ENCODE measurements around the gene WDFY2.
"Not testable (repeated sequence)": the region's sequence is repeated elsewhere in the genome, so short reads cannot be mapped to it uniquely, and the experiment has no call there.

The WDFY2 gene

DNA sequence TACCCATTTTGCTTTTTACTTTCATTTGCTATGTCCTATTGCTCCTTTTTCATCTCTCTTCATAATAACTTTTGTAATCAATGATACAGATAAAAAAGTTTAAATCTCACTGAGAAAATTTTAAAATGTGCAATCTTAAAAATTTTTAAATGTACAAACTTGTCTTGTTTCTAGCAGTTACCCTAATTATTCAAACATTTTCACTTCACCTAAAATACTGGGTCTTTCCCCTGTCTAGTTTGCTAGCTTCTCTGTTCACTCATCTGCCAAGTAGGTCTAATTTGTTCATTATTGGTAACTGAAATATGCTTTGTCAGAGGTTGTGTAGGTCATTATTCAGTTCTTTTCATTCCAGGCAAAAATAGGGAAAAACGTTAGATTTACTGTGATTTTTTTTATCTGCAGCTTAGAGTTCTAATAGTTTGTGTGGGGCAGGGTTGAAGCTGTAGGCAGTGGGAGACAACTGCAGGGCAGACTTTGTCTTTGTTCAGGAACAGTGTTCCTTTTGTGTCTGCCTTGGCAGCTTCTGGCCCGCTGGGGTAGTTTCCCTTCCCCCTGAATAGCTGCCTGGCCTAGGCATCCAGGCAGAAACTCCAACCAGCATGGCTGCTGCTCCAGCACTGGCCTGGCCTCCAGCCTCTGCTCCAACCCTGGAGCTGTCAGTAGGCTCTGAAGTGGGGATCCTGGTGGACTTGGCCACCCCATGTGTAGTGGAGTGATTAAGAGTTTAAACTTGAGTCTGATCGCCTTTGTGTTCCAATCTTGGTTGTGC is 48.5 kb downstream of the WDFY2 start:
- DNase-seq (ENCODE audit: low read depth): no peak

- no peak for DNase-seq (ENCODE audit: low read depth)
Observed at GRCh38 chr13:51635137-51635878, 51.0 kb downstream of the WDFY2 start.

DNA sequence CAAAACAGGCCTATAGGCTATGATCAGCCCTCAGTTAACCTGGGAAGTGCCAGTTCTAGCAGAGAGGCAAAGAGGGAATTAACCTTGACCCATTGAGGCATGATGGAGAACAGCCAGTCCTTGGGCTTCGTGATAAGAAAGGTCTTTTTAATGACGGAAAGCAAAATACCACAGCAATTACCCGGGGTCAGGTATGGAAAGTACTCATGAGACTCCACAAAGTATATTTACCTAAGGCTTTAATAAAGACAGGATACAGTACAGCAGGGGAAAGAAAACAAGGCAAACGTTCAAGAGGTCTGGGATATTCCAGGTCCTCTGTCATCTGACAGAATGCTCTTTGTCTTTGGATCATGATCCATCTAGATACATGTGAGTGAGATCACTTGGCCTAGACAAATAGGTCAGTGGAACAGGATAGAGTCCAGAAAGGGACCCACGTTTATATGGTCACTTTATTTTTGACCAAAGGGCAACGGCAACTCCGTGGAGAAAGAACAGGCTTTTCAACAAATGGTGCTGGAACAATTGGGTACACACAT is 52.2 kb downstream of the WDFY2 start:
- DNase-seq (ENCODE audit: low read depth): no peak

GRCh38 chr13:51637852-51638215 is 53.6 kb downstream of the WDFY2 start:
- DNase-seq (ENCODE audit: low read depth): no peak

- no peak for DNase-seq (ENCODE audit: low read depth)
Observed at GRCh38 chr13:51638216-51638871, 54.1 kb downstream of the WDFY2 start.

DNA sequence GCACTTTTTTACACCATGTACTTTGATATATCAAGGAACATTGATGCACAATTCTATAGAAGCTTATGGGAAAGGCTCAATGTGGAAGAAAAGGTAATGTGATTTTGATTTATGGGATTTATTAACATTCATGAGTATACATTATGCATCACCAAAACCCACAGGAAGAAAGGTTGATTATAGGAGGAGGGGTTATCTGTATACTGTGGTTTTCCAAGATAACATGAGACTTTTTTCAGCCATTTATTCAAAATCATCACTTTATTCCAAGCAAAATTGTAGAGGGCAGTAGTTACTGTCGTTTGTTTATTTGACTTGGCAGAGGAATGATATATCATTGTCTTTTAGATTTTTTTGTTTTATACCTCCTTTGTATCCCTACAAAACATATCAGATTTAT is 54.9 kb downstream of the WDFY2 start:
- no peak for DNase-seq (ENCODE audit: low read depth)

DNA sequence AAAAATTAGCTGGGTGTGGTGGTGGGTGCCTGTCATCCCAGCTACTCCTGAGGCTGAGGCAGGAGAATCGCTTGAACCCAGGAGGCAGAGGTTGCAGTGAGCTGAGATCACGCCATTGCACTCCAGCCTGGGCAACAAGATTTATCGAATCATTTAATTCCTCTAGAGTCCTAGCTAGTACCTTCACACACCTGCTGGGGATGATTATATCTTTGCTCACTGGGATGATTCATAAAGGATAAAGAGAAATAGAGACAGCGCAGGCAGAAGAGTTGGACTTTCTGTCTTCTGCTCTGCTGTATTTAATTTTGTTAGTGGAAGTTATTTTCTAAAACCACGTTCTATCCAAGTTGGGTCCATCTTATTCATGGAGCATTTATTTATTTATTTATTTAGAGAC is 56.4 kb downstream of the WDFY2 start:
- DNase-seq (ENCODE audit: low read depth): not testable (repeated sequence)

DNA sequence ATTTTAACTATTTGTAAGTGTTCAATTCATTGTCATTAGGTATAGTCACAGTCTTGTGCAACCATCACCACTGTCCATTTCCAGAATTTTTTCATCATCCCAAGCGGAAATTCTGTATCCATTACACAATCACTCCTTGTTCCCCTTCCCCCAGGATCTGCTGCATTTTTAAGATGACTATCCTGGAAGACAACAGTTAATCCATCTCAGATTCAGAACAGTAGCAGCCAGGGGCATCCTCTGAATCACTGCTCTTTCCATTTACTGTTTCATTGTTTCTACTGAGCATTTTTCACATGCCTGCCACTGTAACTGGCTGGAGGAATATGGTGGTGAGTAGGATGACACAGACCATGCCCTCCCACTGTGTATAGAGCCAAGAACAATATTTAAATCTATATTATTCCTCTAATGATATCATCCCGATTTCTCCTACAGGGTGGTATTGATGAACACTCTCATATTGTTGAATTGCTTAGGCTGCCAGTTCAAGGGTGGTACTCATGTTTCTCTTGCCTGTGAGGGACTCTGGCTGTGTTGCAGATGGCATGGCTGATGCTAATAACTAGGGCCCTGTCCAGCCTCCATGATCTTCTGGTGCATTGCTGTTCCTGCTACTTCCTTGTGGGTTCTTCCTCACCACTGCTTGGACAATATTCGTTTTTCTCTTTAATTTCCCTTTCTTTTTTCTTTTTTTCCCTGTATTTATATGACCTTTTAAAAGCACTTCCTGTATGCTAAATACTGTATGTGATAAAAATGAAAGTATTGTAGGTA is 59.0 kb downstream of the WDFY2 start:
- DNase-seq (ENCODE audit: low read depth): no peak

DNA sequence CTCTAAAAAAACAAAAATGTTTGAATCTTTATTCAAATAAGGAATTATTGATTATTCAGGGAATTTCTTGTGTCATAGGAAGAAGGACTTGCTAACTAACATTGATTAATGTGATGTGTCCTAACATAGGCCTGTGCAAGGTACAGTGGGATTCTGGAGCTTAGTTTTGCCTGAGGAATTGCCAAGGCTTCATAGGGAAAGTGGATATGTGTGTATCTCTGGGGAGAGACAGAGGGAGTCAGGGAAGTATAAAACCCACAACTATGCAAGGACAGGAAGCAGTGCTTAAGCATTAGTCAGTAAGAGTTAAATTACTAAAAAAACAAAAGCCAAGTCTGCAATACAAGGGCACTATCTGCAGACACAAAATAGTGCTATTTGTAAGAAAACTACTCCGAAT is 59.6 kb downstream of the WDFY2 start:
- no peak for DNase-seq (ENCODE audit: low read depth)

DNA sequence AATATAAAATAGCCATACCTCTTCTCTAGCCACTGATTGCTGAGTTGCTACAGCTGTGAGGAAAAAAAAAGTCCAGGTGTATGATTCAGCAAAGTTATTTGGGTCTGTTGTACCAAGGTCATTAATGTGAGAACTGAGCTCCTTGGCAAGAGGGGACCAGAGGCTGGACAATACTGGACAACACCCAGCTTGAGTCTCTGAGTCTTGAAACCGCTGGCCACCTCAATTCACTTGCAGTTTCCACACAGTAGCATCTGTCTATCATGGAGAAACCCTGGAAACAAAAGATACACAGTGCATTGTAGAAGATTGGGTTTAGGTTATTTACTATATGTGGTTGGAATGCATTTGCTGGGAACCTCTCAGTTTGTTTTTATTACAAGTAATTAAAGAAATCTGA is 60.4 kb downstream of the WDFY2 start:
- no peak for DNase-seq (ENCODE audit: low read depth)

- DNase-seq (ENCODE audit: low read depth): peak; percentile 37
Observed at GRCh38 chr13:51645154-51645650, 60.9 kb downstream of the WDFY2 start.

DNA sequence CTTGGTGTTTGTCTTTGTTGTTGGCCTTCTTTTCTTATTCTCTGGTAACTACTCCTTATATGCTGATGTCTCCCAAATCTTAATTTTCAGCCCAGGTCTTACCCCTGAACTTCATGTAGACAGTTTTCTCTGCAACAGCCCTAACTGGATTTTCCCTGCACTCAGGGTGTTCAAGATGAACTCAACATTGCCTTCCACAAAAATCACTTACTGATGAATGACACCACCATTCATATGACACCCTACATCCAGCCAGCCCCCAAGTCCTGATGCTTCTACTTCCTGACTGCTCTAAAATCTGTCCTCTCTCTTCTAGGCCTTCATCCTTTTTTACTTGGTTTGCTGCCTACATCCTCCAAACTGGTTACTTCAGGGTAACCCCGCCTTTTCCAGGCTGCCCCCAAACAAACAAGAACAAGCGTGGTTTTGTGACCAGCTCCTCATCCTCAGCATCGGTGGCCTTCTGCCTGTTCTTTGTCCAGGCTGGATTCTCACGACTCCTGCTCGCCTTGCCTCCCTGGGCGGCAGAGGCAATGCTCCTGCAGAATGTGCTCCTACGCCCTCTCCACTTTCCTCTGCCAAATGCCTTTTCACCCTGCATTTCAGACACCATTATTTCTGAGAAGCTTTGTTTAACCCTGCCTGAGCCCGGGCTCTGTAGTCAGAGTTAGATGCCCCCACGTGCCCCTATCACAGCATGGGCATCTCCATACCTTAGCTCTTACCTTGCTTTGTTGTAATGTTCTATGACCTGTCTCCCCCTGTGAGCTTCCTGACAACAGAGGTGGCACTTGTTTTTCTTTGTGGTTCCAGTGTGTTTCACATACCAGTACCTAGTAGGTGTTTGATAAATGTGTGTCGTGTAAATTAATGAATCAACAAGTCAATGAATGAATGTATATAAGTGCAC is 61.8 kb downstream of the WDFY2 start:
- no peak for DNase-seq (ENCODE audit: low read depth)

GRCh38 chr13:51647067-51647466 is 62.8 kb downstream of the WDFY2 start:
- no peak for DNase-seq (ENCODE audit: low read depth)

GRCh38 chr13:51652193-51652592 is 67.9 kb downstream of the WDFY2 start:
- DNase-seq (ENCODE audit: low read depth): not testable (repeated sequence)

DNA sequence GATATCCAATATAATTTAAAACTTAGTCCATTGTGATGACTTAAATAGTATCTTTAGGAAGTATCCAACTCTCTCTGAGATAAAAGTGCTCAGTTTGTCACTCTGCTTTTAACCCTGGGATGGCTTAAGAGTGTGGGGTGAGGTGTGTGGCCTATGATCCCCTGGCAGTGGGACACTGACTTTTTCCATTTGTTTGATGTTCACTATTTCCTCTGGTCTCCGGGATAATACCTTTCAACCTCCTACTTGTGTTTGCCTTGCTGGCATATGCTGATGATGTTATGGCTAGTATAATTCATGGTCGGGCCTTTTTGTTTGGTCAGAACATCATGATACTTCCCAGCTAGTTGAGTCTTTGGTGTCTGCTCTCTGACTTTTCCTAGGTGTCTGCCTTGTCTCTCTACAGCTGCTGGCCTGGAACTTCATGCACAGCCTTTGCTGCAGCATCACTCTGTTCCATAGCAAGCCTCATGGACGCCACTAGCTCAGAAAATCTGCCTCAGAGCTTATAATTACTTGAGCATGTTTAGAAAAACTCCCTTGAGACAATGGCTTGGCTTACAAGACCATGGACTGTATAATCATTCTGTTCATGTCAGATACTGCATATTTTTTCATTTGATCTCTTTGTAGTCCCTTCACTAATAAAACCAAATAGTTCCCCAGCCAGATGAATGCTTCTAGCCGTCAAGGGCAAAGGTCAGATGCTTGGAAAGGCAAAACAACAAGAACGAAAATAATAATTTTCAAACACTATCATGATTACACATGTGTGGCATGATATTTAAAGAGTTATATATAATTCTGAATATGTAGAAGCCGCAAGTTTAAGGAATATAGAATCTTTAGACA is 75.2 kb downstream of the WDFY2 start:
- no peak for DNase-seq (ENCODE audit: low read depth)

DNA sequence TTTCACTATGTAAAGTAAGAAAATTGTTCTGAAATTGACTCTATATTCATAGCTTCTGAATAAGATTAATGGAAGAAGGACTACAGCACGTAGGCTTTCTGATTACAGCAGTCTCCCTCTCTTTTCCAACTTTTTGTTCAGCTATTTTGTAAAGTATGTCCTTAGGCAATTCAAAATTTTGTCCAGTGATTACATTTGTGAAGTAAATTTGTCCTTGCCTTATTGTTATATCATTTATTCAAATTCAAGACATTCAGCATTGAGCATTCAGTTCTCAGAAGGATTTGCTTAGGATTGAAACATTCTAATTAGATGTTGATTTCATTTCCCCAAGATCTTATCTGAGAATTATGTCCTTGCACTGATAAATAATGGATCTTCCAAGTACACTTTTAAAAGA is 76.6 kb downstream of the WDFY2 start:
- no peak for DNase-seq (ENCODE audit: low read depth)

DNA sequence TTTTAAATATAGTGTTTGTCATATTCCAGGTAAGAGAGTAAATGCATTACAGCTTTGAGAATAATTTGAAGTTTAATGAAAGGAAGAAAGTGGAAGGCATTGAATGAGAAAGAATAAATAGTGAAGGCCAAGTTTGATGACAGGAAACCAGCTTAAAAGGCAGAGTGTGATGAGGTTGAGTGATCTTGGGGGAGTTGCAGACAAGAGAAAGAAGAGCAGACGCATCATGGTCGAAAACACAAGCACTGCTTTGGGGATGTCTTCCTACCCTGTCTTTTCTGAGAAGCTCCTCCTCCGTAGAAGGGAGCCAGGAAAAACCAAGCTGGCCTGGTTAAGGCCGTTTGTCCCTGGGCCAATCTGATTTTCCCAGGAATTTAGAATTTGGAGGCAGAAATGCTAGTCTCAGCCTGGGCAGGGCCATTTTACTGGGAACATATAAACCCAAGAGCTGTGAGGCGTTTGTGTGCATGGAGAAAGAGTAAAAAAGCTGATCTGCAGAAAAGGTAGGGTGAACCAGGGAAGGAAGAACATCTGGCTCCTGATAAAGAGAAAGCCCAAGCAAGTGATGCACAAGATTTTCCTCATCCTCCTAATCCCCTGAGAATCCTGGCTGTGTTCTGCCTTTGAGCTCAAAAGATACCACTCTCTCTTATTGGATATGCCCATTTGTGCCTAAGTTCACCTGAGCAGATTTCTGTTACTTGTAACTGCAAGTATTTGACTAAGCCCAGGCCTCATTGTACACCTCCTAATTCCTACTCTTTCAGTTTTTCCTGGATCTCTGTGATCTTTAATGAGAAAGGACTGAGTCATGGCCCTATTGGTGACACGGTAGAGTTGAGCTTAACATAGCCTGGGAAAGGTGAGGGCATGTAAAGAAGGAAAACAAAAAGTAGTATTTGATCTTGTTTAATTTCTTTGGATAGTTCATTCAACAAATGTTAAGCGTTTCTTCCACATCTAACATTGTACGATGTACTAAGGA is 80.0 kb downstream of the WDFY2 start:
- DNase-seq (ENCODE audit: low read depth): no peak

GRCh38 chr13:51665456-51665855 is 81.2 kb downstream of the WDFY2 start:
- DNase-seq (ENCODE audit: low read depth): no peak

GRCh38 chr13:51666374-51666773 is 82.1 kb downstream of the WDFY2 start:
- DNase-seq (ENCODE audit: low read depth): no peak
